HepG2 (cell line): ENCODE measurements around the gene ANKRD1. TPM values are rescaled to one million over a fixed set of nuclear protein-coding genes. Genes with fewer than 3 reads are reported as not detected.
A peak's percentile ranks its signal among the peaks of the same experiment; 100 is the strongest.

Experiments used
- FOXO1 ChIP-seq: sonication (generic); formaldehyde crosslinking; IDR thresholded peaks from 2 replicates; pipeline ENCODE4 v1.4.0; 2020; ENCODE audit warnings: missing genetic modification reagents
- GABPA ChIP-seq, 2 experiments: IDR thresholded peaks; 2 replicates each; pipeline ENCODE4 v1.6.1; 2011 to 2016; ENCODE audit warnings: low read depth in 2 of 2, low read length in 1 of 2, missing biosample characterization in 1 of 2, missing genetic modification characterization in 1 of 2
- KMT2A ChIP-seq: sonication (generic); formaldehyde crosslinking; IDR thresholded peaks from 2 replicates; pipeline ENCODE4 v1.4.0; 2020; ENCODE audit warnings: missing genetic modification reagents
- MATR3 ChIP-seq: sonication (generic); formaldehyde crosslinking; IDR thresholded peaks from 2 replicates; pipeline ENCODE4 v1.4.0; 2020; ENCODE audit warnings: missing genetic modification reagents
- POLR2A ChIP-seq, 2 experiments: IDR thresholded peaks; 2 replicates each; pipeline ENCODE4 v1.6.1; 2011; ENCODE audit warnings: low read depth in 2 of 2, low read length in 2 of 2, mild to moderate bottlenecking in 1 of 2, moderate library complexity in 1 of 2; ENCODE audit not compliant: insufficient read depth in 1 of 2
- RCOR2 ChIP-seq: IDR thresholded peaks from 2 replicates; pipeline ENCODE4 v1.6.1; 2016; ENCODE audit warnings: missing biosample characterization, missing genetic modification reagents
- RNF2 ChIP-seq: fragments of 450-650 bp; conservative IDR thresholded peaks from 2 replicates; pipeline ENCODE4 v1.6.1; 2016; ENCODE audit warnings: low read depth
- SIX1 ChIP-seq: sonication (generic); formaldehyde crosslinking; IDR thresholded peaks from 2 replicates; pipeline ENCODE4 v1.4.0; 2020; ENCODE audit warnings: missing genetic modification reagents, borderline replicate concordance
- SOX6 ChIP-seq, 2 experiments: fragments of 450-650 bp in 1 of 2; sonication (generic) in 1 of 2; formaldehyde crosslinking in 1 of 2; IDR thresholded peaks; 2 replicates each; pipeline versions ENCODE4 v1.4.0 to v1.6.1; 2017 to 2020; ENCODE audit warnings: antibody characterized with exemption in 1 of 2, mild to moderate bottlenecking in 1 of 2, missing genetic modification reagents in 1 of 2
- SP1 ChIP-seq, 2 experiments: fragments of 450-650 bp in 1 of 2; sonication (generic) in 1 of 2; formaldehyde crosslinking in 1 of 2; IDR thresholded peaks; 2 replicates each; pipeline versions ENCODE4 v1.4.0 to v1.6.1; 2016 to 2020; ENCODE audit warnings: missing genetic modification reagents in 1 of 2
- ZBTB38 ChIP-seq: sonication (generic); formaldehyde crosslinking; IDR thresholded peaks from 2 replicates; pipeline ENCODE4 v1.5.1; 2020; ENCODE audit warnings: mild to moderate bottlenecking, missing genetic modification reagents
- ZFP41 ChIP-seq: sonication (generic); formaldehyde crosslinking; IDR thresholded peaks from 2 replicates; pipeline ENCODE4 v1.4.0; 2020; ENCODE audit warnings: mild to moderate bottlenecking, missing genetic modification reagents, borderline replicate concordance
- ZFP82 ChIP-seq: sonication (generic); formaldehyde crosslinking; IDR thresholded peaks from 2 replicates; pipeline ENCODE4 v1.5.1; 2020; ENCODE audit warnings: mild to moderate bottlenecking, missing genetic modification reagents, borderline replicate concordance
- ZNF138 ChIP-seq: sonication (generic); formaldehyde crosslinking; IDR thresholded peaks from 2 replicates; pipeline ENCODE4 v1.5.0; 2020; ENCODE audit warnings: mild to moderate bottlenecking, low read depth, missing genetic modification reagents
- ZNF292 ChIP-seq: sonication (generic); formaldehyde crosslinking; IDR thresholded peaks from 2 replicates; pipeline ENCODE4 v1.8.1; 2022; ENCODE audit warnings: mild to moderate bottlenecking, low read depth, missing genetic modification reagents, borderline replicate concordance
- ZNF546 ChIP-seq: sonication (generic); formaldehyde crosslinking; conservative IDR thresholded peaks from 2 replicates; pipeline ENCODE4 v1.8.1; 2023; ENCODE audit warnings: mild to moderate bottlenecking, missing genetic modification reagents
- ZNF724P ChIP-seq: sonication (generic); formaldehyde crosslinking; IDR thresholded peaks from 2 replicates; pipeline ENCODE4 v1.8.0; 2022; ENCODE audit warnings: missing genetic modification reagents, borderline replicate concordance
- polyA plus RNA-seq, 8 experiments: library from polyadenylated mRNA; depleted of rRNA in 3 of 8; stranded (reverse) in 7 of 8; unstranded in 1 of 8; fragments of >200 nt; fragmentation: Illumina TruSeq in 4 of 8; extraction: Trizol in 4 of 8; gene quantifications; 2 replicates each; pipeline versions ENCODE4 v1.2.1 to v1.2.3, GENCODE V29; 2011 to 2016; ENCODE audit warnings: low read depth in 4 of 8, missing spikeins in 1 of 8, mixed read lengths in 1 of 8; ENCODE audit not compliant: insufficient read depth in 1 of 8
- total RNA-seq, 5 experiments: library from RNA; depleted of rRNA; stranded (reverse); fragments of >200 nt; fragmentation: Illumina TruSeq; extraction: Trizol; gene quantifications; 2 replicates each; pipeline ENCODE4 v1.2.3, GENCODE V29; 2016; ENCODE audit warnings: low read depth in 1 of 5
- TF ChIP-seq, protein P1 (sequence below): sonication (generic); formaldehyde crosslinking; IDR thresholded peaks from 2 replicates; pipeline ENCODE4 v1.5.1; 2020; ENCODE audit warnings: mild to moderate bottlenecking, missing genetic modification reagents, borderline replicate concordance
- TF ChIP-seq, protein P2 (sequence below), 2 experiments: sonication (generic) in 1 of 2; formaldehyde crosslinking in 1 of 2; IDR thresholded peaks; 2 replicates each; pipeline versions ENCODE4 v1.4.0 to v1.6.1; 2018 to 2020; ENCODE audit warnings: missing genetic modification reagents in 2 of 2, borderline replicate concordance in 1 of 2, low read depth in 1 of 2, mild to moderate bottlenecking in 1 of 2, missing biosample characterization in 1 of 2

ANKRD1 gene
- total and polyA plus RNA-seq, 2 of the 13 experiments (the other 11 are each of a cell fraction or from before 2014, with no cell fraction given) = 19.4 to 41.8 TPM

DNA sequence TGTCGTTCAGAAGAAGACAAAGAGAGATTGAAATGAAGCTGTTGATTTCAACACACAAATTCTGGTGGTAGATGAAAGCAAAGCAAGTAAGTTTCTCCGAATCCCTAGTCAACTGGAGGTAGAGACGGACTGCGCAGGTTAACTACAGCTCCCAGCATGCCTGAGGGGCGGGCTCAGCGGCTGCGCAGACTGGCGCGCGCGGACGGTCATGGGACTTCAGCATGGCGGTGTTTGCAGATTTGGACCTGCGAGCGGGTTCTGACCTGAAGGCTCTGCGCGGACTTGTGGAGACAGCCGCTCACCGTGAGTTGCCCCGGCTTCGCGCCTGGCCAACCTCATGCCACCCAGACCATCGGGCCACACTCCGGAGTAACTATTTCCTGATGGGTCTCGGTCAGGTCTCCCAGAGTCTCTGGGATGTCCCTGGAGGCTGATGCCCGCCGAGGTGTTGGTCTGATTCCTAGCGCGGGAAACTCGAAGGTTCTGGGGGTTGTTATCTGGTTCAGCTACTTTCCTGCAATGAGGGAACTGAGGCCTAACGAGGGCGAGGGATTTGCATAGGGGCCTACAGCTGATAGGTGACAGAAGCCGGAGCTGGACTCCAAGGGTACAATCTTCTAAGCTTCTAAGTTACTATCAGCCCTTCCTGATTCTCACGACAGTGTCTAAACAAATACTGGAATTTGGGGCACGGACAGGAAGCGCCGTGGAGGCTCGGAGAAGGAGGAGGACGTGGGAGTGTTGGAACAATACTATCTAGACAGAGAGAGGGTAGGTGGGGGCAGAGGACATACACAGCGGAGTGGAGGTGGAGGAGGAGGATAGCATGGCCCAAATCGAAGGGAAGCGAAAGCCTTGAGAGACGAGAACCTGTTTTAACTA, 48.9 kb downstream of the ANKRD1 start, which contains the start of gene RPP30 (continued):
- TF ChIP-seq ZNF546 (CRISPR knock-in tag) (0 out of 2 replicates have a peak, but pooled peaks have one; percentile 62), GABPA (IDR thresholded peaks at IDR 0.05; ENCODE audit: low read depth, low read length) (no peak), GABPA (CRISPR knock-in tag; IDR thresholded peaks at IDR 0.05; ENCODE audit: low read depth) (peak; percentile 59), SOX6 (IDR thresholded peaks at IDR 0.05) (no peak), SOX6 (CRISPR knock-in tag; IDR thresholded peaks at IDR 0.05) (peak; percentile 9; the same call in 1 of the 2 replicates), SIX1 (CRISPR knock-in tag) (no peak), MATR3 (CRISPR knock-in tag) (no peak), ZFP41 (CRISPR knock-in tag) (peak; percentile 45; the same call in 1 of the 2 replicates), FOXO1 (CRISPR knock-in tag) (peak; percentile 26; the same call in 1 of the 2 replicates), ZNF138 (no peak; the same call in 1 of the 2 replicates), ZFP82 (CRISPR knock-in tag) (0 out of 2 replicates have a peak, but pooled peaks have one; percentile 76), RCOR2 (CRISPR knock-in tag) (no peak), SP1 (IDR thresholded peaks at IDR 0.05) (no peak), SP1 (CRISPR knock-in tag; IDR thresholded peaks at IDR 0.05) (peak; percentile 93), RNF2 (peak; percentile 58; the same call in 1 of the 2 replicates), ZNF724P (CRISPR knock-in tag) (peak; percentile 66; the same call in 1 of the 2 replicates), KMT2A (peak; percentile 48; the same call in 1 of the 2 replicates), POLR2A (IDR thresholded peaks at IDR 0.05; ENCODE audit: insufficient read depth in 1 of 2, low read depth in 2 of 2, low read length in 2 of 2) (peak; percentile 71 to 79), ZNF292 (CRISPR knock-in tag) (0 out of 2 replicates have a peak, but pooled peaks have one; percentile 19), ZBTB38 (0 out of 2 replicates have a peak, but pooled peaks have one; percentile 30)
- TF ChIP-seq, protein P1, sequence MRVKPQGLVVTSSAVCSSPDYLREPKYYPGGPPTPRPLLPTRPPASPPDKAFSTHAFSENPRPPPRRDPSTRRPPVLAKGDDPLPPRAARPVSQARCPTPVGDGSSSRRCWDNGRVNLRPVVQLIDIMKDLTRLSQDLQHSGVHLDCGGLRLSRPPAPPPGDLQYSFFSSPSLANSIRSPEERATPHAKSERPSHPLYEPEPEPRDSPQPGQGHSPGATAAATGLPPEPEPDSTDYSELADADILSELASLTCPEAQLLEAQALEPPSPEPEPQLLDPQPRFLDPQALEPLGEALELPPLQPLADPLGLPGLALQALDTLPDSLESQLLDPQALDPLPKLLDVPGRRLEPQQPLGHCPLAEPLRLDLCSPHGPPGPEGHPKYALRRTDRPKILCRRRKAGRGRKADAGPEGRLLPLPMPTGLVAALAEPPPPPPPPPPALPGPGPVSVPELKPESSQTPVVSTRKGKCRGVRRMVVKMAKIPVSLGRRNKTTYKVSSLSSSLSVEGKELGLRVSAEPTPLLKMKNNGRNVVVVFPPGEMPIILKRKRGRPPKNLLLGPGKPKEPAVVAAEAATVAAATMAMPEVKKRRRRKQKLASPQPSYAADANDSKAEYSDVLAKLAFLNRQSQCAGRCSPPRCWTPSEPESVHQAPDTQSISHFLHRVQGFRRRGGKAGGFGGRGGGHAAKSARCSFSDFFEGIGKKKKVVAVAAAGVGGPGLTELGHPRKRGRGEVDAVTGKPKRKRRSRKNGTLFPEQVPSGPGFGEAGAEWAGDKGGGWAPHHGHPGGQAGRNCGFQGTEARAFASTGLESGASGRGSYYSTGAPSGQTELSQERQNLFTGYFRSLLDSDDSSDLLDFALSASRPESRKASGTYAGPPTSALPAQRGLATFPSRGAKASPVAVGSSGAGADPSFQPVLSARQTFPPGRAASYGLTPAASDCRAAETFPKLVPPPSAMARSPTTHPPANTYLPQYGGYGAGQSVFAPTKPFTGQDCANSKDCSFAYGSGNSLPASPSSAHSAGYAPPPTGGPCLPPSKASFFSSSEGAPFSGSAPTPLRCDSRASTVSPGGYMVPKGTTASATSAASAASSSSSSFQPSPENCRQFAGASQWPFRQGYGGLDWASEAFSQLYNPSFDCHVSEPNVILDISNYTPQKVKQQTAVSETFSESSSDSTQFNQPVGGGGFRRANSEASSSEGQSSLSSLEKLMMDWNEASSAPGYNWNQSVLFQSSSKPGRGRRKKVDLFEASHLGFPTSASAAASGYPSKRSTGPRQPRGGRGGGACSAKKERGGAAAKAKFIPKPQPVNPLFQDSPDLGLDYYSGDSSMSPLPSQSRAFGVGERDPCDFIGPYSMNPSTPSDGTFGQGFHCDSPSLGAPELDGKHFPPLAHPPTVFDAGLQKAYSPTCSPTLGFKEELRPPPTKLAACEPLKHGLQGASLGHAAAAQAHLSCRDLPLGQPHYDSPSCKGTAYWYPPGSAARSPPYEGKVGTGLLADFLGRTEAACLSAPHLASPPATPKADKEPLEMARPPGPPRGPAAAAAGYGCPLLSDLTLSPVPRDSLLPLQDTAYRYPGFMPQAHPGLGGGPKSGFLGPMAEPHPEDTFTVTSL (CRISPR knock-in tag) = no peak
- TF ChIP-seq, protein P2, sequence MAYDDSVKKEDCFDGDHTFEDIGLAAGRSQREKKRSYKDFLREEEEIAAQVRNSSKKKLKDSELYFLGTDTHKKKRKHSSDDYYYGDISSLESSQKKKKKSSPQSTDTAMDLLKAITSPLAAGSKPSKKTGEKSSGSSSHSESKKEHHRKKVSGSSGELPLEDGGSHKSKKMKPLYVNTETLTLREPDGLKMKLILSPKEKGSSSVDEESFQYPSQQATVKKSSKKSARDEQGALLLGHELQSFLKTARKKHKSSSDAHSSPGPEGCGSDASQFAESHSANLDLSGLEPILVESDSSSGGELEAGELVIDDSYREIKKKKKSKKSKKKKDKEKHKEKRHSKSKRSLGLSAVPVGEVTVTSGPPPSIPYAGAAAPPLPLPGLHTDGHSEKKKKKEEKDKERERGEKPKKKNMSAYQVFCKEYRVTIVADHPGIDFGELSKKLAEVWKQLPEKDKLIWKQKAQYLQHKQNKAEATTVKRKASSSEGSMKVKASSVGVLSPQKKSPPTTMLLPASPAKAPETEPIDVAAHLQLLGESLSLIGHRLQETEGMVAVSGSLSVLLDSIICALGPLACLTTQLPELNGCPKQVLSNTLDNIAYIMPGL (CRISPR knock-in tag; IDR thresholded peaks at IDR 0.05; ENCODE audit: borderline replicate concordance in 1 of 2, low read depth in 1 of 2) = peak in 1 of 2 experiments; percentile 63; a peak in 1 of 4 replicates
